Fibroblast of the conjunctiva (primary cell): ENCODE data around the gene SLC6A12.

Source experiments
- DNase-seq: peaks from one replicate; pipeline ENCODE4 v3.0.0-alpha.2; 2010; ENCODE audit warnings: low read depth

The SLC6A12 gene

DNA sequence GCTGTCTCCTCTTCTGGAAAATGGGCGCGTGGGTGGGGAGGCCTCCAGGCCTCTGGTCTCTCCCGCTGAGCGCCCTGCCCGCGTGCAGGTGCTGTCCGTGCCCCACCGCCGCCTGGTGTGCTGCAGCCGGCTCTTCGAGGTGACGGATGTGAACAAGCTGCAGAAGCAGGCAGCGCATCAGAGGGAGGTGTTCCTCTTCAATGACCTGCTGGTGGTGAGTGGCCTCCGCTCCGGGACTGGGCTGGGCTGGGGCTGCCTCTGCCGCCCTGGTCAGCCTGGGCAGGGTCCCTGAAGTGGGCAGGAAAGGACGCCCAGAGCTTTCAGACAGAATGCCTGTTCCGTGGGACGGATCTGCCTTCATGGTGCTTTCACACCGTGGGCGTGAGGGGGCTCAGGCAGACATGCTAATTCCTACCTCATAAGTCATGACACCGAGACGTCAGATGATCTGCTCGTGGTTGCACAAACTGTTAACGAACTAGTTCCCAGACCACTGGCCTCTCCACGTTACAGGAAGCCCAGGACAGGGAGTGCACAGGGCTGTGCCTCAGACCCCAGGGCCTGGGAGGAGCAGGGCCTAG lies 50.5 kb downstream of the SLC6A12 start:
- DNase-seq = no peak

DNA sequence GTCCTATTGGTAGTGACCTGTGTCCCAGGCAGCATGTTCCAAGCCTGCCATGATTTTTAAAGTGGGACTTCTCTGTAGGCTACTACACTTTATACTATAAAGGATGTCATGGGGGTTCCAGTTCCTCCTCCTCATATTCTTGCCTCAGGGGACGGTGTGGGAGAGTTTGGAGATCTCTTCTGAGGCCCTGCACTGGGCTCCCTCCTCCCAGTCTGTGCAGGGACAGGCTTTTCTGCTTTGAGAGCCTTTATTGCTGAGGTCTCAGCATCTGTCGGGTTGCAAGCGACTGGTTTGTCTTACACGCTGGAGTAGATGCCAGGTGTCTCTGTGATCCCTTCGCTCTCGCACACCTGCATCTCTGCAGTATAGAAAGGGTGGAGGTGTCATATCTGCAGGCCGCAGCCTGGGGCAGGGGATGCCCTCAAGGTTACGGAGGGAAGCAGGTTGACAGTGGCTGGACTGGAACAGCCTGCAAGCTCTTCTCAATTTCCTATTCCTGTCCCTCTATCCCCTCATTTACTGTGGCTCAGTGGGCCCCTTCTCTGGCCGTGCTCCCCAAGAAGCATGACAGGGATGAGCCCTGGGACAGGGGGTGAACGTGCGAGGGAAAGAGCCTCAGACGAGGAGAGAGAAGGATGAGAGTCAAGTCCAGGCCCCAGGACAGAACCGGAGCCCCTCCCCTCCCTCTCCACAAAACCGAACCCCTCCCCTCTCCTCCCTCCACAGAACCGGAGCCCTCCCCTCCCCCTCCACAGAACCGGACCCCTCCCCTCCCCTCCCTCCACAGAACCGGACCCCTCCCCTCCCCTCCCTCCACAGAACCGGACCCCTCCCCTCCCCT lies 51.3 kb downstream of the SLC6A12 start:
- no peak for DNase-seq

DNA sequence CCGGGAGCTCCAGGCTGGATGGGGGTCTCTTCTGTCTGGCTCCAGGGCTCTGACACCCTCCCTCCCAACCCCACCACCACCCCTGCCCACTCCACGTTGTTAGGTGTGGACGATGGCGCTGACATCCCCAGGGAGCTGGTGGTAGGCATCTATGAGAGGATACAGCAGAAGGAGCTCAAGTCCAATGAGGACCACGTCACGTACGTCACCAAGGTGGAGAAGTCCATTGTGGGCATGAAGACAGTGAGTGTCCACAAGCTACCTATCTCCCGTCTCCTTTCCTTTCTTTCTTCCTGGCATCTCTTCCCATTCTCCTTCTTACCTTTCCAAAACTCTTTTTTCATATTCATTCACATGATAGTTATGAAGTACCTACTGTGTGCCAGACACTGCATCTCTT lies 52.1 kb downstream of the SLC6A12 start:
- no peak for DNase-seq

DNA sequence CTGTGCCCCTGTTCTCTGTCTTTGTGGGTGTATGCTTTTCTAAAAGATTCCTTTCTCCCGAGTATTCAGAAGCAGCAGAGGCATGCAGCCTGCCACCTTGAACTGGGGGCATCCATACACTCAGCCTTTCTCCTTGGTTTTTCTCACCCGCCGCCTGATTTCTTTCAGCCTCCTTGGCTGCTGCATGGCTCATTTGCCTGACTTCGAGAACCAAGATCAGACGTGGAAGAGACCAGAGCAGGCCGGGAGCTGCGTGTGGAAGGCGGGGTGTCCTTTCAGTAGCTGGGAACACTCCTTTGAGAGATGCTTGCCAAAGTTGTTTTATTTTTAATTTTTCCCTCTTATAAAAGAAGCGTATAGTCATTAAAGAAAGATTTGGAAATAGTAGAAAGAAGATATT lies 53.1 kb downstream of the SLC6A12 start:
- no peak for DNase-seq

DNA sequence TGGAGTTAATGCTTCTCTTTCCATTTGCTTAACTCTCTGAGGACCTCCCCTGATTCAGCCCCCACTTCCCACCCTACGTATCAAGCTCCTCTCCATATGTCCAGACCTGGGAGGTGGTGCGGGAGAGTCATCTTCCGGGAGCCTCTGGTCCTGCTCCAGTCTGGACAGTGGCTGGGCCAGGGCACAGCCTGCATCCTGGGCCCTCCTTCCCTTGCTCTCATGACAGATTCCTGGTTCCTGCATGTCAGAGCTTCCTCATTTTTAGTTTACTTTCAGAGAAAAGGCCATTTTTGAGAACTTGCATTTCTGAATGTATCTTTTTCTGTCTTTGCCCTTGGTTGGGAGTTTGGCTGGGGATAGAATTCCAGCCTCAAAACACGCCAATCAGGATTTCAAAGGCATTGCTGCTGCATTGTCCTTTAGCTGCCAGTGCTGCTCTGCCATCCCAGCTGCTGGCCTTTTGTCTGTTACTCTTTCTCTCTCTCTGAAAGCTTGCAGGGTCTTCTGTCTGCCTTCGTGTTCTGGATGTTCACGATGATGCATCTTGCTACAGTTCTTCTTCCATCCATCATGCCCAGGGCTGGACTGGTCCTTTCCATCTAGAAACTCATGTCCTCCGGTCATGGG lies 54.7 kb downstream of the SLC6A12 start:
- DNase-seq = no peak

- DNase-seq = no peak
Observed at GRCh38 chr12:157644-158043, 56.3 kb downstream of the SLC6A12 start.

DNA sequence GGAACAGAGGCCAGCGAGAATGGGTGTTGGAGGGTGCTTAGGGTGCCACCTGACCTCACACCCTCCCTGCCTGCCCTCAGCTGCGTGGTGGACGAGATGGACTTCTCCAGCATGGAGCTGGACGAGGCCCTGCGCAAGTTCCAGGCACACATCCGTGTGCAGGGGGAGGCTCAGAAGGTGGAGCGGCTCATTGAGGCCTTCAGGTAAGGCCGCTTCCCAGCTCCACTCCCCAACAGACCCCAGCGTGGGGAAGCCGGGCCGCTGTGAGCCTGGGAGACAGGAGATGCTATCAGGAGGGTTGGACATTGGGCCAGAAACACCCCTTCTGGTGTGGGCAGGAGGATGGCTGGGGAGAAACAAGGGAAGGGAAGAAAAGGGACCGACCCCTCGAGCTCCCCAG lies 57.0 kb downstream of the SLC6A12 start:
- DNase-seq = no peak

- no peak for DNase-seq
Observed at GRCh38 chr12:155646-156045, 58.3 kb downstream of the SLC6A12 start.

DNA sequence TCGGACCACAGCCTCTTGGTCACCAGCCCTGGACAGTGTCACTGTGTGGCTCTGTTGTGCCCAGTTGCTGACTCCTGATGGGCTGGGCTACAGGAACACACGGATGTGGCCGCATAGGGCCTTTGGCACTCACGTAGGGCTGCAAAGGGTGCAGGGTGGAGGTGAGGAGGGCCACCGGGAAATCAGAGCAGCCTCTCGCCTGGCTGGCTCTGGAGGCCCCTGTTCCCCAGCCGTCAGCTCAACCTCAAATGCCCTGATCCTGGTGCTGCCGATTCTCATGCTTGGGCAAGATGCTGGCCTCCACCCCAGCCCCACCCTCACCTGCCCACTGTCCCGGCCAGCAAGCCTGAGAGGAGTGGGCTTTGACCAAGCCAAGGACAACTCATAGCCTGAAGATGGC lies 59.0 kb downstream of the SLC6A12 start:
- no peak for DNase-seq

DNA sequence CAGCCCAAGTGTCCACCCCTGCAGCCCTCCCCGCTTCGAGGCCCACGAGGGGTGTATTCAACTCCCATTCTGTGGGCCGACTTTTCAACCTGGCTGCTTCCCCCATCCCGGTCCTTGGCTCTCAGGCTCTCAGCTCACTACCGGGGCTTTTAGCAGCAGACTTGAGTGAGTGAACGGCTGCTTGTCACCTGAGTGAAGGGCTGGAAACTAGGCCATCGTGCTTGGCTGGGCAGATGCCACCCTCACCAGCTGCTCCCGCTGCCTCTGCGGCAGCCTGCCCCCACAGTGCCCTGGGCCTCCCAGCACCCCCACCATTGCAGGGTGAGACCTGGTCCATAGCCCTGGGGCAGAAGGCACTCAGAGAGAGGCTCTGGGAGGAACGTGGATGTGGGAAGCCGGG lies 59.9 kb downstream of the SLC6A12 start:
- DNase-seq = no peak

DNA sequence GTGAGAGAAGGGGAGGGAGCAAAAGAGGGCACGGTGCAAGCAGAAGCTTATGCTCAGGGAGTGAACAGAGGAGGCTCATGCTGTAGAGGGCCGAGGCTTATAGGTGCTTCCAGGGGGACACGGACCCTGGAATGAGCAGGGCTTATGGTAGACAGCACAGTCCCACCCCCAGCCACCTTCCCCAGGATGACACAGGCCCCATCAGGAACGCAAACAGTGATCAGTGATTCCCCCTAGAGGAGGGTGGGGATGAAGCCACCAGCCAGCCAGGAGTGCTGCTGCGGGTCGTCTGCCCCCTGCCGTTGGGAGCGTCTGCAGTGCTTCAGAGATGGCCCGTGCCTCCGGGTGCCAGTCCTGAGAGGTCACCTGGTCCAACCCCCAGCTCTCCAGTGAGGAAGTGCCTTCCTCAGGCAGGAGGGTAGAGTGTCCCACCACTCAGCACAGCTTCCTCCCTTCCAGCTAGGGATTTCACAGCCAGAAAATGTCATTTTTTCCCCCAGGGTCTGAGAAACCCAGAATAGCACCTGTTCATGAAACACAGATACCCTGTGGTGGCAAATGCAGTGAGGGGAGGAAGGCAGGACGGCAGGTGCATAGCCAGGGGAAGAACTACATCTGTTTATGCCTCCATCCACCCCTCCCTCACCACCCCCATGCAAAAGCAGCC lies 60.7 kb downstream of the SLC6A12 start:
- no peak for DNase-seq

- no peak for DNase-seq
Observed at GRCh38 chr12:152440-152839, 61.5 kb downstream of the SLC6A12 start.

DNA sequence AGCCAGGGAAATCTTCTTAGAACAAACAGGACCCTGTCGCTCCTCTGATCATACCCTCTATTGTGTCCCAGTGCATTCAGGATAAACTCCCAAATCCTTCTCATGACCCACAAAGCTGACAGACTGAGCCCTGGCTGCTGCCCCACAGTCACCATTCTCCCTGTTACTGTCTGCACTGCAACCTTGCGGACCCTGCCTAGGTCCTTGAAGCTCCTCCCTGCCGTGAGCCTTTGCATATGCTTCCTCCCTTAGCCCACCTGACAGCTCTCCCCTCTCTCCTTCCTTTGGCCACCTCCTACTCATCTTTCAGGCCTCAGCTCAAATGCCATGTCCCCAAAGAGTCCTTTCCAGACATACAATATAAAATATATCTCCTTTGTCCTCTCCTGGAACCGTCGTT lies 62.4 kb downstream of the SLC6A12 start:
- DNase-seq = no peak

DNA sequence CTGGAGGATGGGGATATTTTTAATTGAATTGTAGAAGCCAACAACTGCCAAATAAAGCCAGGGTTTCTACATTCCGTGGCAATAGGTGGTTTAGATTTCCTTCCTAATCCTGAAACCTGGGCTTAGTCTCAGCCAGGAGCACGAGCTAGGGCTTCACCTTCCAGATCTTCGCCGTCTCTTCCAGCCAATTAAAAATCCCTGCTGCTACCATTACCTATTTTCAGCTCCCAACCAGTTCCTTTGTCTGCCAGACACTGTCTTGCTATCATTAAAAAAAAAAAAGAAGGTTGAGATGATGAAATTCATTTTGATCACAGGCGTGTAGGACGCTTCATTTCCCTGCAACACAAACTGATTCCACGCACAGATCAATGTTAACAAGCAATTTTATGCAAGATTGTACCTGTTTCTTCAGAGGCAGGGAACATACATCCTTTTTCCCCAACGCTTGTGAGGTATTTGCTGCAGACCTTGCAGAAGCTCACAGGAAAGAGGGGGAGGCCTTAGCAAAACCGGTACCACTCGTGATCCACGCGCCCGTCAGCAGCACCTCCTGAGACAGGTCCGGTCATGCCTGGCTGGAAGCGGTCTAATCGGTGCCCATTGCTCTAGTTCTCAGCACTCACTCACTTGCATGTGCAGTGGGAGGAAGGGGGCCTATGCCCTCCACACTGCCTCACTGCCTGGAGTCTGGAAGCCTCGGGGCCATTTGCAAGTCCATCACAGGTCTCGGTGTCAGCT lies 65.1 kb downstream of the SLC6A12 start:
- no peak for DNase-seq

GRCh38 chr12:147242-147641 lies 66.7 kb downstream of the SLC6A12 start:
- no peak for DNase-seq

- DNase-seq = no peak
Observed at GRCh38 chr12:145369-145960, 68.5 kb downstream of the SLC6A12 start.

DNA sequence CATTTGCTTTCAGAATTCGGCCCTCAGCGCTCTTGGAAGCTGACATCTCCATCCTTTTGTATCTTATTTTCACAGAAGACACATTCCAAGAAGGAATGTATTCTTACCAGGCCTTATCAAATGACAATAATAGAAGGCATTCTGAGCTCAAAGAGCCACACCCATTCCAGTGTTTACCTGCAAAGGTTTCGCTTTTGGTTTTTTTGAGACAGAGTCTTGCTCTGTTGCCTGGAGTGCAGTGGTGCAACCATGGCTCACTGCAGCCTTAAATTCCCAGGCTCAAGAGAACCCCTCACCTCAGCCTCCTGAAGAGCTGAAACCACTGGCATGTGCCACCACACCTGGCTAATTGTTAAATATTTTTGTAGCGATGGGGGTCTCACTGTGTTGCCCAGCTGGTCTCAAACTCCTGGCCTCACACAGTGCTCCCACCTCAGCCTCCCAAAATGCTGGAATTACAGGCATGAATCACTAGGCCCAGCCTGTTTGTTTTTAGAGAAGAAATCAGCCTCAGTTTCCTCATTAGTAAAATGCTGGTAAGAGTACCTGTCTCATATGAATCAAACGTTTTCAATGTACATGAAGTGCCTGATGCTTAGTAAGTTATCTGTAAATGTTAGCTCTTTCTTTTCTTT lies 69.2 kb downstream of the SLC6A12 start:
- no peak for DNase-seq

- no peak for DNase-seq
Observed at GRCh38 chr12:143964-144649, 69.8 kb downstream of the SLC6A12 start.

- DNase-seq = no peak
Observed at GRCh38 chr12:140162-140561, 73.8 kb downstream of the SLC6A12 start.
